PC-9 (cell line): Measurements from ENCODE around the gene IRX4. TPM values are rescaled to one million over a fixed set of nuclear protein-coding genes. Genes with fewer than 3 reads are reported as not detected.

Experiments used
- BruUV-seq: library from RNA; stranded (reverse); fragments of 400-500 nt; replicated peaks from 2 replicates; lab custom pipeline; 2021; lab: Mats Ljungman, UMichigan
- CTCF ChIA-PET: fragments of 300-600 bp; sonication (Branson Sonifier 250); formaldehyde crosslinking; loops from one replicate; lab custom pipeline; 2022; ENCODE audit warnings: antibody characterized with exemption; lab: Charles Lee
- POLR2A ChIA-PET: fragments of 300-600 bp; sonication (Branson Sonifier 250); formaldehyde crosslinking; loops from one replicate; lab custom pipeline; 2022; ENCODE audit warnings: antibody characterized with exemption; ENCODE audit not compliant: unreplicated experiment; lab: Charles Lee
- DNase-seq, 2 experiments: peaks; one replicate each; pipeline versions ENCODE4 v3.0.0 to v3.0.0-alpha.2; 2015 to 2022; ENCODE audit warnings: mixed read lengths in 1 of 2
- H2AFZ ChIP-seq: fragments of 200-600 bp; sonication (generic); 2 replicates; pipeline ENCODE4 v1.8.1; 2017; ENCODE audit warnings: antibody characterized with exemption
- H3F3A ChIP-seq: fragments of 200-600 bp; sonication (generic); 2 replicates; pipeline ENCODE4 v1.8.1; 2017; ENCODE audit warnings: antibody characterized with exemption, mild to moderate bottlenecking, low read depth; ENCODE audit not compliant: insufficient read depth
- H3K27ac ChIP-seq: fragments of 200-600 bp; sonication (generic); 2 replicates; pipeline ENCODE4 v1.6.1; 2016; ENCODE audit warnings: mixed run types
- H3K27me3 ChIP-seq: fragments of 200-600 bp; sonication (generic); 2 replicates; pipeline ENCODE4 v1.6.1; 2016; ENCODE audit warnings: low read depth, mixed run types; ENCODE audit not compliant: insufficient read depth
- H3K36me3 ChIP-seq: fragments of 200-600 bp; sonication (generic); 2 replicates; pipeline ENCODE4 v1.6.1; 2016; ENCODE audit warnings: low read depth, mixed run types
- H3K4me1 ChIP-seq: fragments of 200-600 bp; sonication (generic); replicated peaks from 2 replicates; pipeline ENCODE4 v1.6.1; 2016; ENCODE audit warnings: mixed run types; ENCODE audit not compliant: insufficient read depth
- H3K4me2 ChIP-seq: fragments of 200-600 bp; sonication (generic); 2 replicates; pipeline ENCODE4 v1.6.1; 2017; ENCODE audit warnings: mixed run types
- H3K4me3 ChIP-seq: fragments of 200-600 bp; sonication (generic); 2 replicates; pipeline ENCODE4 v1.6.1; 2016; ENCODE audit warnings: mixed run types
- H3K79me2 ChIP-seq: fragments of 200-600 bp; sonication (generic); 2 replicates; pipeline ENCODE4 v1.6.1; 2017; ENCODE audit warnings: low read depth, mixed run types
- H3K9me2 ChIP-seq: fragments of 200-600 bp; sonication (generic); 2 replicates; pipeline ENCODE4 v1.8.1; 2017; ENCODE audit warnings: mild to moderate bottlenecking; ENCODE audit not compliant: insufficient read depth
- H3K9me3 ChIP-seq: fragments of 200-600 bp; sonication (generic); 2 replicates; pipeline ENCODE4 v1.8.1; 2016; ENCODE audit warnings: low read depth; ENCODE audit not compliant: insufficient read depth
- H4K20me1 ChIP-seq: fragments of 200-600 bp; sonication (generic); 2 replicates; pipeline ENCODE4 v1.8.1; 2017; ENCODE audit not compliant: insufficient read depth
- EZH2 ChIP-seq: fragments of 200-600 bp; sonication (generic); IDR thresholded peaks from 2 replicates; pipeline ENCODE4 v1.8.0; 2017; ENCODE audit warnings: antibody characterized with exemption, low read depth
- intact Hi-C: fragments of 100-400 bp; cut with micrococcal nuclease; formaldehyde crosslinking; loops from one replicate; pipeline ENCODE4 v1.10.0; 2022; ENCODE audit not compliant: unreplicated experiment
- total RNA-seq: library from RNA; stranded (reverse); gene quantifications from 2 replicates; pipeline ENCODE4 v1.2.3, GENCODE V29; 2021
- TF ChIP-seq, protein P1 (sequence below): fragments of 200-600 bp; sonication (generic); conservative IDR thresholded peaks from 2 replicates; pipeline ENCODE4 v1.6.1; 2017; ENCODE audit warnings: mixed run types, antibody characterized with exemption, mild to moderate bottlenecking, moderate library complexity

IRX4 gene
- total RNA-seq, 1 experiment from 2014 or later: not detected

DNA sequence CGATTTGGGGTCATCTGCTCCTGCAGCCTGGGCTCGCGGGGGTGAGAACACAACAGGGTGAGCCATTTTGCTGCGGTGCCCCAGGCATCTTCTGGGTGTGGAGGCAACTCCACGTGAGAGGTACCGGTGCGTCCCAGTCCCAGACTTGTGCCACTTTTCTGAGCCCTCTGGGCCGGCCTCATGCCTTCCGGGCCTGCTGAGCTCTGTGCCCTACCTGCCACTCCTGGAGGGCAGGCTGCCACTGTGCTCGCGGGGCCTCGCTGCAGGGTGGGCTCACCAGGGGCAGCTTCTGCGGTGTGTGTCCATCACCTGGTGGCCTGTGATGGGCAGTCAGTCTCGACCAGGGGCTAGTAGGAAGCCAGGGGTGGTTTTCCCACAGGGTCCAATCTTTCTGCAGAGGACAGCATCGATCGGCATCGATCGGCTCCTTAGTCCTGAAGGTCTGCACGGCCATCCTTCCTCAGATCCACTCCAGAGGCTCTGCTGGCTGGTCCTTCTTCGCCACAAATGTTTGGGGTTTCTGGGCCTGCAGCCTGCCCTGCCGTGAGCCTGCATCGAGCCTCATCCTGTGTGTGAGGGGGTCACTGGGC, 22.6 kb downstream of the IRX4 start:
- Histone ChIP-seq H4K20me1 (peaks cover 1% of the 10 kb centered on the region; the same call in 1 of the 2 replicates), H3K4me3 (no peak overlapping the region), H3K79me2 (no peaks in the 10 kb centered on the region), H3K9me3 (no peaks in the 10 kb centered on the region), H3K9me2 (no peaks in the 10 kb centered on the region), H2AFZ (no peak overlapping the region), H3K4me2 (no peak overlapping the region), H3K27ac (no peak overlapping the region), H3K36me3 (no peaks in the 10 kb centered on the region), H3K4me1 (no peaks in the 10 kb centered on the region), H3K27me3 (peaks cover 94% of the 10 kb centered on the region), H3F3A (no peaks in the 10 kb centered on the region)
- DNase-seq: no peak
- no peak for TF ChIP-seq EZH2
- ChIA-PET CTCF (no interaction called here), POLR2A (no interaction called here)
- intact Hi-C loops: no loop called here
- BruUV-seq: no TSS peak

DNA sequence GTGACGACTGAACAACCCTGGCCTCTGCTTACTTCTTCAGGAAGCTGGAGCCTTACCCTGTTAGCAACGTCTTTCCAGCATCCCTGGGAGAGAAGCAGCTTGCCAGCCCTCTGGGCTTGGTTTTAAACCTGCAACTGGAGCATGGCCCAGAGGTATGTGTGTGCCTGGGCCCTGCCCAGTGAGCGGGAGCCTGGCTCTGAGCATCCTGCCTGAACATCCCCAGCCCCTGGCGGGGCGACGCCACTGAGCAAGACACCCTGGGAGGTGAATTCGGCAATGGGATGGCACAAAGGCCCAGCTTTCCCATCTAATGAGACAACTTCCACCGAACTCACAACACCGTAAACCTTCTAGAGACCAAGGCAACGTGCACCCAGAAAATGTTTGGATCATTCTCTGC, 23.6 kb downstream of the IRX4 start:
- POLR2A ChIA-PET: no interaction called here
- H3K27me3 ChIP-seq: peaks cover 94% of the 10 kb centered on the region
- BruUV-seq: no TSS peak

GRCh38 chr5:1858436-1858835, 24.3 kb downstream of the IRX4 start:
- Histone ChIP-seq H3K9me3 (no peaks in the 10 kb centered on the region), H3K4me3 (no peak overlapping the region), H3K36me3 (no peaks in the 10 kb centered on the region), H3K27me3 (peaks cover 94% of the 10 kb centered on the region), H3K4me1 (no peaks in the 10 kb centered on the region), H3K4me2 (no peak overlapping the region), H3K79me2 (no peaks in the 10 kb centered on the region), H4K20me1 (no peaks in the 10 kb centered on the region), H2AFZ (no peak overlapping the region), H3K9me2 (no peaks in the 10 kb centered on the region), H3K27ac (no peak overlapping the region), H3F3A (no peaks in the 10 kb centered on the region)
- intact Hi-C loops: no loop called here
- TF ChIP-seq EZH2: no peak
- TF ChIP-seq, protein P1, sequence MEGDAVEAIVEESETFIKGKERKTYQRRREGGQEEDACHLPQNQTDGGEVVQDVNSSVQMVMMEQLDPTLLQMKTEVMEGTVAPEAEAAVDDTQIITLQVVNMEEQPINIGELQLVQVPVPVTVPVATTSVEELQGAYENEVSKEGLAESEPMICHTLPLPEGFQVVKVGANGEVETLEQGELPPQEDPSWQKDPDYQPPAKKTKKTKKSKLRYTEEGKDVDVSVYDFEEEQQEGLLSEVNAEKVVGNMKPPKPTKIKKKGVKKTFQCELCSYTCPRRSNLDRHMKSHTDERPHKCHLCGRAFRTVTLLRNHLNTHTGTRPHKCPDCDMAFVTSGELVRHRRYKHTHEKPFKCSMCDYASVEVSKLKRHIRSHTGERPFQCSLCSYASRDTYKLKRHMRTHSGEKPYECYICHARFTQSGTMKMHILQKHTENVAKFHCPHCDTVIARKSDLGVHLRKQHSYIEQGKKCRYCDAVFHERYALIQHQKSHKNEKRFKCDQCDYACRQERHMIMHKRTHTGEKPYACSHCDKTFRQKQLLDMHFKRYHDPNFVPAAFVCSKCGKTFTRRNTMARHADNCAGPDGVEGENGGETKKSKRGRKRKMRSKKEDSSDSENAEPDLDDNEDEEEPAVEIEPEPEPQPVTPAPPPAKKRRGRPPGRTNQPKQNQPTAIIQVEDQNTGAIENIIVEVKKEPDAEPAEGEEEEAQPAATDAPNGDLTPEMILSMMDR: no peak
- DNase-seq: no peak
- POLR2A ChIA-PET: no interaction called here
- BruUV-seq: no TSS peak
- CTCF ChIA-PET: no interaction called here

More for the DNA sequence above, 23.6 kb downstream of the IRX4 start:
- Histone ChIP-seq H3K79me2 (no peaks in the 10 kb centered on the region), H3F3A (no peaks in the 10 kb centered on the region), H3K4me2 (no peak overlapping the region), H3K27ac (no peak overlapping the region), H3K4me1 (no peaks in the 10 kb centered on the region), H3K4me3 (no peak overlapping the region), H3K9me2 (no peaks in the 10 kb centered on the region), H2AFZ (no peak overlapping the region), H3K9me3 (no peaks in the 10 kb centered on the region), H4K20me1 (no peaks in the 10 kb centered on the region), H3K36me3 (no peaks in the 10 kb centered on the region)
- CTCF ChIA-PET: no interaction called here
- TF ChIP-seq, protein P1: no peak
- no peak for TF ChIP-seq EZH2
- no peak for DNase-seq
- intact Hi-C loops: no loop called here

GRCh38 chr5:1857256-1857600, 25.5 kb downstream of the IRX4 start:
- no peak for DNase-seq
- intact Hi-C loops: no loop called here
- Histone ChIP-seq H3K4me3 (no peak overlapping the region), H3K36me3 (no peaks in the 10 kb centered on the region), H3F3A (no peaks in the 10 kb centered on the region), H3K79me2 (no peaks in the 10 kb centered on the region), H2AFZ (no peak overlapping the region), H3K27ac (no peak overlapping the region), H3K4me1 (no peaks in the 10 kb centered on the region), H3K4me2 (no peak overlapping the region), H4K20me1 (no peaks in the 10 kb centered on the region), H3K27me3 (peaks cover 94% of the 10 kb centered on the region), H3K9me3 (no peaks in the 10 kb centered on the region), H3K9me2 (no peaks in the 10 kb centered on the region)
- ChIA-PET POLR2A (no interaction called here), CTCF (no interaction called here)
- BruUV-seq: no TSS peak
- TF ChIP-seq, protein P1: no peak
- TF ChIP-seq EZH2: no peak
